Lower leg skin (tissue), 3 donors: ENCODE data around the gene C22orf42.

Experiments
- POLR2A ChIP-seq, 2 donors: fragments of 450-650 bp; IDR thresholded peaks; one replicate each; pipeline ENCODE4 v1.6.1; 2016 to 2017; ENCODE audit warnings: antibody characterized with exemption in 2 of 2, mild to moderate bottlenecking in 1 of 2, moderate library complexity in 1 of 2
- TF ChIP-seq, protein P1 (sequence below), 3 donors: fragments of 450-650 bp; IDR thresholded peaks; one replicate each; pipeline ENCODE4 v1.5.1; 2016; ENCODE audit warnings: antibody characterized with exemption in 3 of 3, mild to moderate bottlenecking in 3 of 3, moderate library complexity in 2 of 3

DNA sequence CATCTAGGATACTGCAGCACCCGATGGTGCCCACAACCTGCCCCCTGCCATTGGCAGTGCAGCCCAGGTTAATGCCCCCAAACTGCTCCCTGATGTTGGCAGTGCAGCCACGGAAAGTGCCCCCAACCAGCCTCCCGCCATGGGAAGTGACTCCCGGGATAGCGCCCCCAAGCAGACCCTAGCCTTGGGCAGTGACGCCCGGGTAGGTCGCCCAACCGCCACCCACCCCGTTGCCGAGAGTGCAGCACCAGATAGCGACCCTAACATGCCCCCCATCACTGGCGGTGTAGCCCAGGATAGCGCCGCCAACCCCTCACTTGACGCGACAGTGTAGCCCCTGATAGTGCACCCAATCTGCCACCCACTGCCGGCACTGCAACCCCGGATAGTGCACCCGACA lies 38.5 kb downstream of the C22orf42 start:
- TF ChIP-seq POLR2A (IDR thresholded peaks at IDR 0.05) = no peak
- TF ChIP-seq, protein P1, sequence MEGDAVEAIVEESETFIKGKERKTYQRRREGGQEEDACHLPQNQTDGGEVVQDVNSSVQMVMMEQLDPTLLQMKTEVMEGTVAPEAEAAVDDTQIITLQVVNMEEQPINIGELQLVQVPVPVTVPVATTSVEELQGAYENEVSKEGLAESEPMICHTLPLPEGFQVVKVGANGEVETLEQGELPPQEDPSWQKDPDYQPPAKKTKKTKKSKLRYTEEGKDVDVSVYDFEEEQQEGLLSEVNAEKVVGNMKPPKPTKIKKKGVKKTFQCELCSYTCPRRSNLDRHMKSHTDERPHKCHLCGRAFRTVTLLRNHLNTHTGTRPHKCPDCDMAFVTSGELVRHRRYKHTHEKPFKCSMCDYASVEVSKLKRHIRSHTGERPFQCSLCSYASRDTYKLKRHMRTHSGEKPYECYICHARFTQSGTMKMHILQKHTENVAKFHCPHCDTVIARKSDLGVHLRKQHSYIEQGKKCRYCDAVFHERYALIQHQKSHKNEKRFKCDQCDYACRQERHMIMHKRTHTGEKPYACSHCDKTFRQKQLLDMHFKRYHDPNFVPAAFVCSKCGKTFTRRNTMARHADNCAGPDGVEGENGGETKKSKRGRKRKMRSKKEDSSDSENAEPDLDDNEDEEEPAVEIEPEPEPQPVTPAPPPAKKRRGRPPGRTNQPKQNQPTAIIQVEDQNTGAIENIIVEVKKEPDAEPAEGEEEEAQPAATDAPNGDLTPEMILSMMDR (IDR thresholded peaks at IDR 0.05) = no peak
